IMR-90 (cell line): Measurements from ENCODE around the gene SURF4.

ENCODE experiments used
- BHLHE40 ChIP-seq: fragments of 150-350 bp; IDR thresholded peaks from 2 replicates; pipeline ENCODE4 v1.6.1; 2016; ENCODE audit warnings: mild to moderate bottlenecking, low read depth, low read length
- CEBPB ChIP-seq: IDR thresholded peaks from 2 replicates; pipeline ENCODE4 v1.6.1; 2012; ENCODE audit warnings: low read depth, low read length, improper control_type of control experiment
- ELK1 ChIP-seq: fragments of 150-350 bp; IDR thresholded peaks from 2 replicates; pipeline ENCODE4 v1.6.1; 2016; ENCODE audit warnings: low read depth, mild to moderate bottlenecking, low read length, moderate library complexity, borderline replicate concordance
- FOS ChIP-seq: fragments of 150-350 bp; IDR thresholded peaks from 2 replicates; pipeline ENCODE4 v1.6.1; 2016; ENCODE audit warnings: low read depth, low read length
- MAFK ChIP-seq: IDR thresholded peaks from 2 replicates; pipeline ENCODE4 v1.6.1; 2012; ENCODE audit warnings: low read depth, low read length, improper control_type of control experiment
- MAZ ChIP-seq: IDR thresholded peaks from 2 replicates; pipeline ENCODE4 v1.6.1; 2012; ENCODE audit warnings: low read depth, mild to moderate bottlenecking, low read length, improper control_type of control experiment, moderate library complexity, borderline replicate concordance
- MXI1 ChIP-seq: IDR thresholded peaks from 2 replicates; pipeline ENCODE4 v1.6.1; 2012; ENCODE audit warnings: low read depth, mild to moderate bottlenecking, low read length, moderate library complexity, borderline replicate concordance
- POLR2A ChIP-seq: IDR thresholded peaks from 2 replicates; pipeline ENCODE4 v1.6.1; 2012; ENCODE audit warnings: mild to moderate bottlenecking, low read depth, low read length
- RAD21 ChIP-seq: IDR thresholded peaks from 2 replicates; pipeline ENCODE4 v1.6.1; 2012; ENCODE audit warnings: low read length, improper control_type of control experiment
- SMC3 ChIP-seq: fragments of 150-350 bp; IDR thresholded peaks from 2 replicates; pipeline ENCODE4 v1.6.1; 2016; ENCODE audit warnings: low read depth, mild to moderate bottlenecking, antibody characterized with exemption, low read length, moderate library complexity
- TF ChIP-seq, protein P1 (sequence below): conservative IDR thresholded peaks from 2 replicates; pipeline ENCODE4 v1.5.1; 2012; ENCODE audit warnings: mild to moderate bottlenecking, low read depth, low read length, improper control_type of control experiment
- TF ChIP-seq, protein P2 (sequence below): fragments of 150-350 bp; IDR thresholded peaks from 2 replicates; pipeline ENCODE4 v1.6.1; 2017; ENCODE audit warnings: mild to moderate bottlenecking, antibody characterized with exemption, low read length, low read depth

DNA sequence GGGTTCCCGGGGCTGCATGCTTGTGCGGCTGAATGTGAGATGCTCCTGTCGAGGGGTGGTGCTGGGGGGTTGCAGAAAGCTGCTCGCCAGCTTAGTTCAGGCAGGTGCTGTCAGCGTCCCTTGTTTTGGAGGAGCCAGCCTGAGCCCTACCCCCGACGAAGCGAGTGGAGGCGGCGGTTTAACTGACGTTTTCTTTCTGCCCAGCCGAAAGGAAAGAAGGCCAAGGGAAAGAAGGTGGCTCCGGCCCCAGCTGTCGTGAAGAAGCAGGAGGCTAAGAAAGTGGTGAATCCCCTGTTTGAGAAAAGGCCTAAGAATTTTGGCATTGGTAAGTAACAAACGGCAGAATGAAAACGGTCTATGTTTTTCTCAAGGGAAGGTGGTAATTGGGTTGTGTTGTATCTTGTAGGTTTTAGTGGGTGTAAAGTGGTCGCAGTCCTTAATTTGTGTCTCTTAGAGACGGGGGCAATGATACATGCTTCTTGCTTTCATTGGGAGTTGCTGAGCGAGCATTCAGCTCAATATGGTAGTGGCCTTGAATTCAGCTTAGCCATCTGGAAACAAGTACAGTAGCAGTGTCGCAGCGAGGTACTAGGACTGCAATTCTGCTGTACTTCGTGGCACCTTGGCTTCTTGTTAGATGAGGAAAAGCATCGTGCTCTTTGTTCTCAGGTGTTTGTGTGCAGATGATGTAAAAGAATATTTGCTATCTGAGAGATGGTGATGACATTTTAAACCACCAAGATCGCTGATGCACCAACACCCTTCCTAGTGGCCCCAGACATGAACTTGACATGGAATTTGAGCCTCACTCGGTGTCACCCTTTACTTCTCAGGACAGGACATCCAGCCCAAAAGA is 26.9 kb downstream of the SURF4 start:
- TF ChIP-seq, protein P1, sequence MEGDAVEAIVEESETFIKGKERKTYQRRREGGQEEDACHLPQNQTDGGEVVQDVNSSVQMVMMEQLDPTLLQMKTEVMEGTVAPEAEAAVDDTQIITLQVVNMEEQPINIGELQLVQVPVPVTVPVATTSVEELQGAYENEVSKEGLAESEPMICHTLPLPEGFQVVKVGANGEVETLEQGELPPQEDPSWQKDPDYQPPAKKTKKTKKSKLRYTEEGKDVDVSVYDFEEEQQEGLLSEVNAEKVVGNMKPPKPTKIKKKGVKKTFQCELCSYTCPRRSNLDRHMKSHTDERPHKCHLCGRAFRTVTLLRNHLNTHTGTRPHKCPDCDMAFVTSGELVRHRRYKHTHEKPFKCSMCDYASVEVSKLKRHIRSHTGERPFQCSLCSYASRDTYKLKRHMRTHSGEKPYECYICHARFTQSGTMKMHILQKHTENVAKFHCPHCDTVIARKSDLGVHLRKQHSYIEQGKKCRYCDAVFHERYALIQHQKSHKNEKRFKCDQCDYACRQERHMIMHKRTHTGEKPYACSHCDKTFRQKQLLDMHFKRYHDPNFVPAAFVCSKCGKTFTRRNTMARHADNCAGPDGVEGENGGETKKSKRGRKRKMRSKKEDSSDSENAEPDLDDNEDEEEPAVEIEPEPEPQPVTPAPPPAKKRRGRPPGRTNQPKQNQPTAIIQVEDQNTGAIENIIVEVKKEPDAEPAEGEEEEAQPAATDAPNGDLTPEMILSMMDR = no peak
- TF ChIP-seq BHLHE40 (no peak), RAD21 (no peak), POLR2A (no peak), MAFK (no peak), CEBPB (no peak), FOS (no peak), ELK1 (no peak), SMC3 (no peak), MXI1 (no peak), MAZ (no peak)
- TF ChIP-seq, protein P2, sequence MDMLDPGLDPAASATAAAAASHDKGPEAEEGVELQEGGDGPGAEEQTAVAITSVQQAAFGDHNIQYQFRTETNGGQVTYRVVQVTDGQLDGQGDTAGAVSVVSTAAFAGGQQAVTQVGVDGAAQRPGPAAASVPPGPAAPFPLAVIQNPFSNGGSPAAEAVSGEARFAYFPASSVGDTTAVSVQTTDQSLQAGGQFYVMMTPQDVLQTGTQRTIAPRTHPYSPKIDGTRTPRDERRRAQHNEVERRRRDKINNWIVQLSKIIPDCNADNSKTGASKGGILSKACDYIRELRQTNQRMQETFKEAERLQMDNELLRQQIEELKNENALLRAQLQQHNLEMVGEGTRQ = no peak
